Stimulated activated CD8-positive, alpha-beta memory T cell treated with anti-CD3 and anti-CD28 coated beads, Interleukin-12 subunit alpha, Interleukin-12 subunit beta, amount 100 ng/mL, for 4 hours (primary cell): ENCODE results near the gene ATP6V0A1.
"Not testable (repeated sequence)": the region's sequence is repeated elsewhere in the genome, so short reads cannot be mapped to it uniquely, and the experiment has no call there.

Experiments used
- DNase-seq: peaks from one replicate; pipeline ENCODE4 v3.0.0-alpha.2; 2020; ENCODE audit warnings: low read depth

Gene ATP6V0A1

DNA sequence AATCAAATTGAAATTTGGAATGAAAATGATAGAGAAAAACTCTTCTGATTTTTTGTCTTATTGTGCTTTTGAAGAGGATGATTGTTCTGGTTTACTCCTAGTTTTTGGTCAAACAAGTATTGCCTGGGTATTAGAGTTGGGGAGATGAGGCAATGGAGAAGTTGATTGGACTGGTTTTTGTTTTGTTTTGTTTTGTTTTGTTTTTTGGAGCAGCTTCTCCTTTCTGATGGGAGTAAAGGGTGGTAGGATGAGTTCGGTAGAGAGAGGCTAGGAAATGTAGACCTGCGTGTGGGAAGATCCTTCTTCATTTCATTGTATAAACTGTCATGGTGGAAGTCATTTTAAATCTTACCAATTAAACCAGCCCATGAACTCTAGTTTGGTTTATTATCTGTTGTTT is 17.7 kb downstream of the ATP6V0A1 start:
- DNase-seq: no peak

DNA sequence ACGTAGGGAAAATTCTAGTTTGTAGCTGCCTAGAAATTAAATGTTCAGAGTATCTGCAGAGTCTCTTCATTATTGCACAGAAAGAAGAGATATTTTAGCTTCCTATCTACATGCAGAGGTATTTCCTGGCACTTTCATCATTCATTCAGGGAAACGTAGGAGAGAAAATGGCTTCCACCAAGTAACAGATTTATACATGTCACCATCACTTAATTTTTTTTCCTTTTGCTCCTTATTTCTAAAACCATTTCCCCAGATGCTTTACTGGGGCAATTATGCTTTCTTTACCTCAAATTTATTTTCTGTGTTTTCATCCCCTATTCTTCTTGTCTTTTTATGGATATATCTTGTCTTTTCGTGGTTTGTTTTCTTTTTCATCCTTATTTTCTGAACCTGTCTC is 18.5 kb downstream of the ATP6V0A1 start:
- no peak for DNase-seq

DNA sequence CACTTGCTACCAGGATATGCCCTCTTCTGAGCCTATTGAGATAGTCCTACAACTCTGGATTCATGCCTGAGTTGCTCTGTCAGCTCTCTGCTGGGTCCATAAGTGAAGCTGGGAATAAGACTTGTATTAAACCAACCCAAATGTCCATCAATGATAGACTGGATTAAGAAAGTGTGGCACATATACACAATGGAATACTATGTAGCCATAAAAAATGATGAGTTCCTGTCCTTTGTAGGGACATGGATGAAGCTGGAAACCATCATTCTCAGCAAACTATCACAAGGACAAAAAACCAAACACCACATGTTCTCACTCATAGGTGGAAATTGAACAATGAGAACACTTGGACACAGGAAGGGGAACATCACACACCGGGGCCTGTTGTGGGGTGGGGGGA is 19.1 kb downstream of the ATP6V0A1 start:
- not testable (repeated sequence) for DNase-seq

DNA sequence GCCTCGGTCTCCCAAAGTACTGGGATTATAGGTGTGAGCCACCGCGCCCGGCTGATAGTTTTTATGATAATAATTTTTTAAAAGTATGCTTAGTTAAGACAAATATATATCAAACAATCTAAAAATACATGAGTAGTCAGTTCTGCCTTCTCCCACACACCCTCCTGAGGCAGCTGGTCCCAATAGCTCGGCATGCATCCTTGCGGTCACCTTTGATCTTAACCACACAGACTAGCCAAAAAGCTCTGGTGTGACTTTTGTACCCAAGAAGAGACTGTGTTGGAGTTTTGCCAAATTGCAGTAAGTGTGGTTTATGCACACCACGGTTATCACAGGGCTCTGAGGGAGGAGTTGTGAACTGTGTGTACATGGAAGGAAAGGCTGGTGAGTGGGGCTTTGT is 25.6 kb downstream of the ATP6V0A1 start:
- peak; percentile 54 for DNase-seq

DNA sequence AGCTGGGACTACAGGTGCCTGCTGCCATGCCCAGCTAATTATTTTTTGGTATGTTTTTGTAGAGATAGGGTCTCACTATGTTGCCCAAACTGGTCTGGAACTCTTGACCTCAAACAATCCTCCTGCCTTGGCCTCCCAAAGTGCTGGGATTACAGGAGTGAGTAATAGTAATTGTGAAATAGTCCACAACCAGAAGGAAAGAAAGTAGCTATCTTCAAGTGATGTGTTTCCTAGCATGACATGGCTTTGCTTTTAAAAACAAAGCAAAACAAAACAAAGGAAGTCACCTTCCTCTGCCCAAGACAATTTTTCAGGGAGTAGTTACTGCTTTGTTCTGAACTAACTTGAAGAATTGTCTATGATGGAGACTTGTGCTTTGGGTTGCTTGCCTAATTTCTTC is 27.0 kb downstream of the ATP6V0A1 start:
- DNase-seq: no peak

DNA sequence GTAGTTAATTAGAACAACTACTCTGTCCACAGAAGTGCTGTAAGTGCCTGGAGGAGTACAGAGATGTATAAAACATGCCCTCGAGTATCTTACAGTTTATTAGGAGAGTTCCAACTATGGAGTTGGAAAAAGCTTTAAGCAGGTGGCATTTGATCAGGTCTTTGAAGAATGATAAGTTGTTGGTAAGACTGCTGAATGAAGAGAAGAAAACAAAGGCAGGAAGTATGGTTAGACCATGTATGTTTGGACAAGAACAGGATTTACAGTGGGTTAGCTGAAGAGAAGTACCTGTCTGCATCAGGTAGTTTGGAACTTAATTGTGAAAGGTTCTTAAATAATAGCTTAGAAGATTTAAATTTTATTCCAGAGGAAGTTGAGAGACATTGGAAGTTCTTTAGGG is 29.4 kb downstream of the ATP6V0A1 start:
- DNase-seq: no peak

DNA sequence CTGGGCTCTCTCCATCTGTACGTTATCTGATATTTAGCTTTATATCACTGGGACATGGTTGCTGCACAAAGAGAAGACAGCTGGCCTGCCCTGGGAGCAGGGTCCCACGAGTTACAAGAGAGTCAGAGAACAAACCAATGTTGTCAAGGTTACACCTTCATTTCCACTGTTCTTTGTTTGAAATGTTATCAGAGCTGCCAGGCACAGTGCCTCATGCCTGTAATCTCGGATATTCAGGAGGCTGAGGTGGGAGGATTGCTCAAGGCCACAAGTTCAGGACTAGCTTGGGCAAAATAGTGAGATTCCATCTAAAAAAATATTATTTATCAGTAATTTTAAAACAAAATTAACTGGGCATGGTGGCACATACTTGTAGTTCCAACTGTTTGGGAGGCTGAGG is 34.6 kb downstream of the ATP6V0A1 start:
- no peak for DNase-seq

DNA sequence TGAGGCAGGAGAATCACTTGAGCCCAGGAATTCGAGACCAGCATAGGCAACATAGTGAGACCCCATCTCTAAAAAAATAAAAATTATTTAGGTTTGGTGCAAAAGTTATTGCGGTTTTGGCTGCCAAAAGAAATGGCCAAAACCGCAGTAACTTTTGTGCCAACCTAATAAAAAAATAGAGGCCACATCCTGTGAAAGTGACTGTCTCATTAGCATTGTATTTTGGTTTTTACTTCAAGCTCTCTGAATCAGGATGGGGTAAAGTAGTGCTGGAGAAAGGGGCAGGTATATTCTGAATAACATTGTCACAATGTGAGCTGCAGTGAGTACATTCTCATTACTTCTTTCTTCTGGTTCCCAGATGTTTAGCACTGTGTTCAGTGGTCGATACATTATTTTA is 36.0 kb downstream of the ATP6V0A1 start:
- no peak for DNase-seq

DNA sequence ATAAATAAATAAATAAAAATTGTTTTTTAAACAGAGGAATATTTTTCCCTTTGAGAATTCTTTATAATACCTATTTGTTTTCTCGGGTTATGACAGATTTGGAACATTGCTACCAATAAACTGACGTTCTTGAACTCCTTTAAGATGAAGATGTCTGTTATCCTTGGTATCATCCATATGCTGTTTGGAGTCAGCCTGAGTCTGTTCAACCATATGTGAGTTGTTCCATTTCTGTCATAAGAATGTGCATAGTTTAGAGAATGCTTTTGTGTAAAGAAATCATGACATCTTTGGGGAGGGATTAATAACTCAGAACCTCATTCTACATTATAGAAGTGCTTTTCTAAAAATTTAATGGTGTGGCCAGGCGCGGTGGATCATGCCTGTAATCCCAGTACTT is 40.1 kb downstream of the ATP6V0A1 start:
- no peak for DNase-seq

DNA sequence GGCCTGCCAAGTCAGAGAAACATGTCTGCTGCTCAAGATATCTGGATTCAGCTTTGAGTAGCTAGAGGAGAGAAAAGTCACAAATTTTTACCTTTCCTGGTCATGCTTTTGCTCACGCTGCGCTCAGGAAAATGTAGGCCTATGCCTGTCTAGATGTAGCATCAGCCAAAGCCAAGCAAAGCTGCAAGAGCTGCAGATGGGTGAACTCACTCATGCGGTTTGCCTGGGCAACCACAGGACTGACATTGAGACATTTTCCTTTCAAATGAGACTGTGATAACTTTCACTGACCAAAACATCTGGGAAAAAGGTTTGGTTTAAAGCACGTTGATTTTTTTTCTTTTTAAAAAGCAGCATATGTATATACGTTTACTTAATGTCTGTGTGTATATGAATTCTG is 43.4 kb downstream of the ATP6V0A1 start:
- no peak for DNase-seq

DNA sequence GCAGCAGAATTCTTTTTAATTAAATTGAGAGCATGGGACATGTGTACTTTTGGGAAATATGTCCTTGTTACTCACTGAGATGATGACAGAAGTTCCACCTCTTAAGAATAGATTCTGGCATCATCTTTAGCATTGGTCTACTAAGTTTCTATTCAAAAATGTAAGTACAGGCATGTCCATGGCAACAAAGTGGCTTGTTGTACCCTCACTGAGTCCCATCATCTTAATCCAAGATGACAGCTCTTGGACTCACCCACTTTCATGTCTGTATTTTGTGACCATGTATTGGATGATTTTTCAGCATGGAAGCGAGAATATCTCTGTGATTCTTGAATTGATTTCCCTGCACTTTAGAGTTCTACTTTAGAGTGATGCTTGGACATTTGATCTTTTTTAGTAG is 44.2 kb downstream of the ATP6V0A1 start:
- no peak for DNase-seq

DNA sequence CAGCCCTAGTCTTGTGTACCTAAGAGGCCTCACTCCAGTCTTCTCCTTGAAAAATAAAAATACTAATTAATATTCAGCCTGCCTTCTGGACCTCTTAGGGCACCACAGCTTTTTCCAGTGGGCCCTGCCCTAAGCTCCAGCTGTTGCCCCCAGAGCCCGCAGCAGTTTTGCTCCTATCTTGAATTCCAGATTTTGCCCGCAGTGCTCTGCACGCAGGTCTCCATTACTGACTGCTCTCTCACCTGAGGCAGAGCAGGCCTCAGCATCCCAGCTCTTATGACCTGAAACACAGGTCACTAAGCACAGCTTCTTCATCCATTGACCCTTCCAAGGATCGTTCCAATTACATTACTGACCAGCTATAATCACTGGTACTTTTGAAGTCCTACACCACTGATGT is 49.0 kb downstream of the ATP6V0A1 start:
- DNase-seq: no peak

DNA sequence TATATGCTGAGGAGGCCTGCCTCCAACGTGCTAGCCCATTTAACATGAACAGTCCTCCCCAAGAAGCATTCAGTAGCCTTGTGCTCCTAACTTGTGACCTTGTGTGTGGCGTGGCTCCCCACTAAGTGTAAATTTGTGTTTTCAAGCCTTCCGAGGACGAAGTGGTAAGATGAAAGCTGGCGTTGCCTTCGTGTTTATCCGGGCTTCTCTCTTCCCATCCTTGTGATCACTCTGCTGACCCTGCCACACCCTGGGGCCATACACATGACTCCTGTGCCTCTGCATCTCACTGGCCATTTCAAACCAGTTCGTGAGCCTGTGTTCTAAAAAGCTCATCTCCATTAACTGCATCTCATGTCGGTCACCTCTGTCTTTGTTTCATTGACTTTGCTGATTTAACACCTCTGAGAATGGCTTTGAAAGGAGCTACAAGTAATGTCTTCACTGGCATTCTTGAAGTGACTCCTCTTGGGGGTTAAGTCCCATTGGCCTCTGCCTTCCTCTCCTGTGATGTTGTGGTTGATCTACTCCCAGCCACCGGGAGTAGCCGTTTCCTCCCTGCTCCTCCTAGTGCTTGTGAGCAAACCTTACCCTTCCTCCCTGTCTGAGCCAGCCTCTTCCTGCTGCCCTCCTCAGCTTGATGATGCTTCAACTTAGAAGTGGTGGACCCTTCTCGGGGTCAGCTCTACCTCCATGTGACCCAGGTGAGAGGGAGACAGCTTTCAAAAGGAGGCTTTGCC is 49.9 kb downstream of the ATP6V0A1 start:
- no peak for DNase-seq

DNA sequence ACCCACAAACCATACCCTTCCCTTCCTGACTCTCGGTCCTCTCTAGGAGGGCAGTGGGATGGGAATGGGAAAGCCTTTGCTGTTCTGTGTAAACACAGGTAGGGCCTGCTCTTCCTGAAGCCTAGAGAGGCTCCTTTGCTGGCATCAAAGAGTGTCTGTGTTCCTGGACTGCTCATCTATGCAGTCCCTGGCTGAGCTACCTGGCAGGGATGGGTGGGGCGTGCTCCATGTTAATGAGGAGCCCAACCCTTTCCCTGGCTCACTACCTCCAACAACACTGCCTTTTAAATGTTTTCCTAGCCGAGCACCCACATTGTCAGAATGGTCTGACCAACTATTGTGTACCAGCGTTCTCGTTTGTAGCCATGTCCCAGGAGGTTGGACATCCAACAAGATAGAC is 50.7 kb downstream of the ATP6V0A1 start:
- no peak for DNase-seq

DNA sequence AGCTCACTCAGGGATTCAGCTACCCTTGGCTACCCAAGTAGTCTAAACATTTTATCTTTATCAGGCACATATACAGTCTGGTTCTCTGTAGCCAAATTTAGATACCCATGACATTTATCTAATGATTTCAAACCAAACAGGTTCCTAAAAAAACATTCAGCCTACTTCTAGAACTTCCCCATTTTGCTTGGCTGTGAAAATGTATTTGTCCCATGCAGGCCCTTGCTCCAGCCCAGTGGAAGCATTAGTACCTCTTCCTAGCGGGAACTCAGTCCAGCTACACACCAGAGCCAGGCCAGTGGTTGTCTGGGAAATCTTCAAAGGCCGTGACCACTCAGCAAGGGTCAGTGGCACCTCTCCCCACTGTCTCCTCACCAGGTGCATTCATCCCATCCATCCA is 51.2 kb downstream of the ATP6V0A1 start:
- DNase-seq: no peak

DNA sequence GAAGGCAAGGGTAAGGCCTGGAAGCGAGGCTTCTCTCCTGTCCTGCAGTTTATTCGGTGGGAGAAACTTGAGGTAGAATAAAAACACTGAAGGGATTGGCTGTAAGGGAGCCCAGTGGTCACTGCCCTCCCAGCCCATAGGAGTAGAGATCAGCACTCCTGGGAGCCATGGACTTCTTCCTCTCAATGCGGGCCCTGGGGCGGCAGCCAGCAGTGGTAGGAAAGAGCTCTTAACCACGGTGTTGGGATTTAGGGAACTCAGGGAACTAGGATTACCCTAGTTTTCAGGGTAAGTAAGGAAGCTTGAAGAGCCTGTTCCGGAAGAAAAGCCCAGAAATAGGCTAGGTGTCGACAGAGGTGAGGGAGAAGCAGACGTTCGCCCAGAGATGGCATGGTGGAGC is 53.6 kb downstream of the ATP6V0A1 start:
- DNase-seq: no peak

DNA sequence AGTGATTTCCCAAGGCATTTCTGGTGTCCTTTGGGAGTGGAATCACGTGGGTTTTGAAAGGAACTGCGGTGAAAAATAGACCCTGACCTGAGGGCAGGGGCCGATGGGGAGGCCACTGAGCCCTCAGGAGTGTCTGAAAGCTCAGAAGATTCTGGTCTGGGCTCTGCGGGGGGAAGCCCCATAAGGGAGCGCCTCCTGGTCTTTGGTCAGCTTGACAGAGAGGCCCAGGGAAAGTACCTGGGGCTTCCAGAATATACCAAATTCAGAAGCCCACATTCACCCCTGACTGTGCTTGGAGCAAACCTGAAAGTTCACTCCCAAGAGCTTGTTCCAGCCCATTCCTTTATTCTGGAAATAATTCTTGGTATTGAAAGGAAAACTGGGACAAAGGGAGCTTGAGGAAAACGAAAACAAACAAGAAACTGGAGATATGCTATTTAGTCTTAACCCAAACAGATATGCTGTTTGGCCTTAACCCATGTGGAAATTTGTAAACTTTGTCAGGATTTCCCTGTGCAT is 54.1 kb downstream of the ATP6V0A1 start:
- DNase-seq: no peak

DNA sequence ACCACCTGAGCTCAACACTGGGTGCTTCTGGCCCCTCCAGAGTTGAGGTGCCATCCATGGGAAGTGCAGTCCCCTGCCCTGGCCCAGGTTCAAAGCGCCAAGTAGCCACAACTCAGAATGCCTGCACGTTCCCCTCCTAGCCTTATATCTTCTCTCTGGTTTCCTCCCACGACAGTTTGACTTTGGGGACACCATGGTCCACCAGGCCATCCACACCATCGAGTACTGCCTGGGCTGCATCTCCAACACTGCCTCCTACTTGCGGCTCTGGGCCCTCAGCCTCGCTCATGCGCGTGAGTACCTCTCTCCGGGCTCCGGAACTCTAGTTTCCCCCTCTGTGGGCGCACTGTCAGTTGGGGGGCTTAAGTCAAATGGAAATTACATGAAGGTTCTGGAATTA is 55.0 kb downstream of the ATP6V0A1 start:
- no peak for DNase-seq

DNA sequence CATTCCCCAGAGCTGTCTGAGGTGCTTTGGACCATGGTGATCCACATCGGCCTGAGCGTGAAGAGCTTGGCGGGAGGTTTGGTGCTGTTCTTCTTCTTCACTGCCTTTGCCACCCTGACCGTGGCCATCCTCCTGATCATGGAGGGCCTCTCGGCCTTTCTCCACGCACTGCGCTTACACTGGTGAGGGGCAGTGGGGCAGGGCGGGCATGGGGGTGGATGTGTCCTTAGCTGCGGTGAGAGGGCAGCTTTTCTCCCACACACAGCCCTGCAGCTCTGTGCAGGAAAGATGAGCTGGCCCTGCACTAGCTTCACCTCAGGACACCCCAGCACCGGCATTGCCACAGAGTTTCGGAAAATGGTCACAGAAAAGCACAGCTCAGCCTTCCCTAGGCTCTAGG is 55.6 kb downstream of the ATP6V0A1 start:
- no peak for DNase-seq

DNA sequence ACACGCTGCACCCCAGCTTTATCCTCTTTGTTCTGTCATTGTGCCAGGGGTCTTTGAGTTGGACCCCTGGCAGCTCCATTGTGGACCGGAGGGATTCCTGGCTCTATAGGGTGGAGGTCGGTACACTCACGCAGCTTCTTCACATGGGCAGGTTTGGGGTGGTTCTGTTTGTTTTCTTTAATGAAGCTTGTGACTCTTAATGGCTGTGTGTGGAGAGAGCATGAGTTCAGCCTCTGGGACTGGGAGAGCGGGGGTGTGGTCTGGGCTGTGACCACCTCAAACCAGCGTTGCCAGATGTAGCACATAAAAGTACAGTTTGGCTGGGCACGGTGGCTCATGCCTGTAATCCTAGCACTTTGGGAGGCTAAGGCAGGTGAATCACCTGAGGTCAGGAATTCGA is 56.2 kb downstream of the ATP6V0A1 start:
- DNase-seq: no peak

DNA sequence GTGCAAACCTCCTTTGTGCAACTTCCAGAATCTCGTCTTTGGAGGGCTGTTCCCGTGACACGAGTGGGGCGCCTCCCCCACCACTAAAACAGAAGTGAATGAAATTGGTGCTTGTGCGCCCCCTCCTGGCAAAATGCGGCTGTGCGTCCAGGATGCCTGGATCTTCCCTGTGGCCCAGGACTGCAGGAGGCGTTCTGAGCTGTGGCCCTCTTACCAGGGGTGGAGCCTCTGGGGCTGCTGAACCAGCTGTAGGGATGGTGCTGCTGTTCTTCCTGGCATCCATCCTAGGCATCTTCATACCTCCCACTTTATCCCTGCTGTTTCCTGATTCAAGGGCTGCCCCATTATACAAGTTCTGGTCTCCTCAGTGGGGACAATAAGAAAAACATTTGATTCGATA is 58.8 kb downstream of the ATP6V0A1 start:
- DNase-seq: peak; percentile 63

DNA sequence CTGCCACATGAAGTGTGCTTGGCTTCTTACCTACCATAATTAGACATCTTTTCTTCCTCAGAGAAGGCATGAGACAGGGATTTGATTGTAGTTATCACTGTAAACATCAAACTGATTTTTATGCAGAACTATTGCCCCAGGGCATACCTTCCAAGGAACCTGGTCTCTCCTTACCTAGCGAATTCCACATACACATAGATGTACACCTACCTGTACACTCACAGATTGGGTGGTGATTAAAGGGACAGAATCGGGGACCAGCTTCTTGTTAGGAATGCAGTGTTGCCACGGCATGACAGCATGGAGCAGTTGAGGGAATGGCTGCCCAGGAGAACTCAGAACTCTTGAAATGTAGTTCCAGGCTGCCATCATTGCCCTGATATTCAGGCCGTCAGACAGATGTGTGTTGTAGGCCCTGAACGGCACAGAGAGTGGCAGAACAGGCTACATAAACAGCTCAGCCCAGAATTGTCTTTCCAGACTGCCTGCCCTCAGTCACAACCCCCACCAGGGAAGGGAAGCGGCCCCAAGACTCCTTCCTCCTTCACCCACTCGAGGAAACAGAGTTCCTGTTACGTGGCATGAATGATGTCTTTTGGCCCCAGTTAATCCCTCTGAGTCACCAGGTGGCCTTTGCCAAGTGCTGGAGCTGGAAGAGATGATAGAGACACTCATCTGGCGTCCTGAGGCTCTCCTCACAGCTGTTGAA is 59.5 kb downstream of the ATP6V0A1 start:
- DNase-seq: no peak

DNA sequence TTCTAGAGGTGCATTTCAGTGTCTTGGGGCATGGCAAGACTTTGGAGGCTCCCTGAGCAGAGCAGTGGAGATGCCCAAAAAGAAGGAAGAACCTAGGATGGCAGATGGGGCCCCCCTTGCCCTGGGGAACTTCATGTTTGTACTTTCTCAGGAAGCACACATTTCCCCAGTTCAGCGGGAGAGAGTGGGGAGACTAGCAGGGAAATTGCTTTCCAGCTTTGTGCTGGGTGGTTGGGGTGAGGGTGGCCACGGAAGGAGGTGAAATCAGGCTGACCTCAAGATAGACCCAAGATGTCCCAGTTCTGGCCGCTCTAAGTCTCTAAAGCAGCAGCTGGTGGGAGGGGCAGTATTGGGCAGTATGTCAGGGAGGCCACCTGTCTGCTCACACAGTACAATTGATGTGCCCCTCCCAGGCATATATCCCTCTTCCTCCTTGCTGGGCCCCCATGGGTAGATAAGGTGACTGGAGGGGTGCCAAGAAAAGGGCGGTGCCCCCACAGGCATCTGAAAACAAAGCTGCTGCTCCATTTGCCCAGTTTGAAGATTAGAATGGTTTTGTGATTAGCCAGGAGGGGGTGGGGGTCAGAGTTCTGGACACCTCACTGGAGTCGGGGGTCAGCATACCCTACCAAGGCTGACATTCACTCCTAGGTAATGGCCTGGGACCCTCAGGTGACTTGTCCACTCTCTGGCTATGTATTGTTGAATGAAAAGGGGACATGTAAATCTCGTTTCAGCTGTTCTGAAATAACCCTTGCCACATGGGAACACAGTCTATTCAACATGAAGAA is 60.3 kb downstream of the ATP6V0A1 start:
- DNase-seq: no peak
